Type B pancreatic cell (in vitro differentiated cells): Measurements from ENCODE around the gene TBL1X. TPM values are rescaled to one million over a fixed set of nuclear protein-coding genes. Genes with fewer than 3 reads are reported as not detected.

Experiments used
- DNase-seq: peaks from one replicate; pipeline ENCODE4 v3.0.0; 2021; ENCODE audit warnings: mixed read lengths; ENCODE audit not compliant: unreplicated experiment; ENCODE audit errors: extremely low spot score
- H3K27ac Mint-ChIP-seq: 2 replicates; pipeline ENCODE4 v1.8.0; 2021; ENCODE audit warnings: mild to moderate bottlenecking, mixed read lengths
- H3K27me3 Mint-ChIP-seq: 2 replicates; pipeline ENCODE4 v1.8.0; 2021; ENCODE audit warnings: mixed read lengths
- H3K36me3 Mint-ChIP-seq: 2 replicates; pipeline ENCODE4 v1.8.0; 2021; ENCODE audit warnings: mixed read lengths
- H3K4me1 Mint-ChIP-seq: one replicate; pipeline ENCODE4 v1.8.0; 2021; ENCODE audit warnings: mixed read lengths; ENCODE audit not compliant: unreplicated experiment
- H3K4me3 Mint-ChIP-seq: 2 replicates; pipeline ENCODE4 v1.8.0; 2021; ENCODE audit warnings: mild to moderate bottlenecking, mixed read lengths
- H3K9me3 Mint-ChIP-seq: 2 replicates; pipeline ENCODE4 v1.8.0; 2021; ENCODE audit warnings: mixed read lengths
- total RNA-seq: library from RNA; stranded (reverse); gene quantifications from 2 replicates; pipeline ENCODE4 v1.2.1, GENCODE V29; 2021; ENCODE audit warnings: low replicate concordance
- TF ChIP-seq, protein P1 (sequence below): fragments of 200-600 bp; sonication (generic); conservative IDR thresholded peaks from 2 replicates; pipeline ENCODE4 v1.5.0; 2021; ENCODE audit warnings: antibody characterized with exemption, mild to moderate bottlenecking

TBL1X gene
- total RNA-seq, 1 donor from 2014 or later = 41.3 TPM

GRCh38 chrX:9597361-9598035, 132.6 kb downstream of the TBL1X start:
- Mint-ChIP-seq H3K27me3 (no peaks in the 10 kb centered on the region), H3K27ac (no peak overlapping the region), H3K4me1 (peaks cover 11% of the 10 kb centered on the region)

GRCh38 chrX:9598344-9598743, 133.5 kb downstream of the TBL1X start:
- TF ChIP-seq, protein P1, sequence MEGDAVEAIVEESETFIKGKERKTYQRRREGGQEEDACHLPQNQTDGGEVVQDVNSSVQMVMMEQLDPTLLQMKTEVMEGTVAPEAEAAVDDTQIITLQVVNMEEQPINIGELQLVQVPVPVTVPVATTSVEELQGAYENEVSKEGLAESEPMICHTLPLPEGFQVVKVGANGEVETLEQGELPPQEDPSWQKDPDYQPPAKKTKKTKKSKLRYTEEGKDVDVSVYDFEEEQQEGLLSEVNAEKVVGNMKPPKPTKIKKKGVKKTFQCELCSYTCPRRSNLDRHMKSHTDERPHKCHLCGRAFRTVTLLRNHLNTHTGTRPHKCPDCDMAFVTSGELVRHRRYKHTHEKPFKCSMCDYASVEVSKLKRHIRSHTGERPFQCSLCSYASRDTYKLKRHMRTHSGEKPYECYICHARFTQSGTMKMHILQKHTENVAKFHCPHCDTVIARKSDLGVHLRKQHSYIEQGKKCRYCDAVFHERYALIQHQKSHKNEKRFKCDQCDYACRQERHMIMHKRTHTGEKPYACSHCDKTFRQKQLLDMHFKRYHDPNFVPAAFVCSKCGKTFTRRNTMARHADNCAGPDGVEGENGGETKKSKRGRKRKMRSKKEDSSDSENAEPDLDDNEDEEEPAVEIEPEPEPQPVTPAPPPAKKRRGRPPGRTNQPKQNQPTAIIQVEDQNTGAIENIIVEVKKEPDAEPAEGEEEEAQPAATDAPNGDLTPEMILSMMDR = no peak
- Mint-ChIP-seq H3K4me3 (no peak overlapping the region), H3K27ac (no peak overlapping the region), H3K27me3 (no peaks in the 10 kb centered on the region), H3K9me3 (peaks cover 6% of the 10 kb centered on the region), H3K36me3 (peaks cover 4% of the 10 kb centered on the region), H3K4me1 (peaks cover 11% of the 10 kb centered on the region)
- DNase-seq = no peak

More at GRCh38 chrX:9597361-9598035, 132.6 kb downstream of the TBL1X start:
- no peak for DNase-seq
- H3K9me3 Mint-ChIP-seq = peaks cover 6% of the 10 kb centered on the region
- TF ChIP-seq, protein P1 = no peak
- H3K36me3 Mint-ChIP-seq = peaks cover 4% of the 10 kb centered on the region
- no peak overlapping the region for H3K4me3 Mint-ChIP-seq

GRCh38 chrX:9604111-9604907, 139.5 kb downstream of the TBL1X start:
- Mint-ChIP-seq H3K4me3 (no peak overlapping the region), H3K36me3 (peaks cover 4% of the 10 kb centered on the region), H3K9me3 (peaks cover 12% of the 10 kb centered on the region), H3K4me1 (peaks cover 1% of the 10 kb centered on the region), H3K27ac (no peak overlapping the region), H3K27me3 (no peaks in the 10 kb centered on the region)
- no peak for DNase-seq
- TF ChIP-seq, protein P1 = no peak

GRCh38 chrX:9604908-9605306, 140.0 kb downstream of the TBL1X start:
- H3K9me3 Mint-ChIP-seq = peaks cover 12% of the 10 kb centered on the region
- no peaks in the 10 kb centered on the region for H3K27me3 Mint-ChIP-seq
- H3K27ac Mint-ChIP-seq = no peak overlapping the region
- H3K36me3 Mint-ChIP-seq = peaks cover 4% of the 10 kb centered on the region
- no peak overlapping the region for H3K4me3 Mint-ChIP-seq
- DNase-seq = no peak
- peaks cover 3% of the 10 kb centered on the region for H3K4me1 Mint-ChIP-seq
- TF ChIP-seq, protein P1 = no peak

DNA sequence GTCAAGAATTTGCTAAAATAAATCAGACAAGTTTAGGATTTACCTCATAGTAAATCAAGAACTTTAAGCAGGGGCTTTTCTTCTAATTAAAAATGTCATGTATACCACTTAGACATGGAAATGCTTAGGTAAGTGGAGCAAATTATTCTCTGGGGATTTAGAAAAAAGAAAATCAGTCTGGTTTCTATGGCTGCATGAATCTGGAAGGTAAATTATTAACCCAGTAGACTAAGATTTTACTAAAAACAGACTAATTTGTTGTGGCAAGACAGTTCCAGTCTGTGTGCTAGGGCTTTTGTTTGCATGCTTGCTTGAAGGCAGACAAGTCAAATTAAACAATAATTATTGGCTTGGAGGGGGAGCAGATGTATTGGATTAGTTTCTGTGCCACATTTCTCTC, 140.6 kb downstream of the TBL1X start:
- H3K4me3 Mint-ChIP-seq = no peak overlapping the region
- DNase-seq = no peak
- H3K36me3 Mint-ChIP-seq = peaks cover 4% of the 10 kb centered on the region
- H3K4me1 Mint-ChIP-seq = peaks cover 3% of the 10 kb centered on the region
- H3K9me3 Mint-ChIP-seq = peaks cover 12% of the 10 kb centered on the region
- no peak overlapping the region for H3K27ac Mint-ChIP-seq
- no peaks in the 10 kb centered on the region for H3K27me3 Mint-ChIP-seq
- TF ChIP-seq, protein P1 = no peak
